ENCODE measurements around the gene SPDL1. TPM values are rescaled to one million over a fixed set of nuclear protein-coding genes. Genes with fewer than 3 reads are reported as not detected.

The SPDL1 gene
- total RNA-seq, 1 experiment from 2014 or later, result 39.2 TPM

- ChIA-PET POLR2A (ENCODE audit: unreplicated experiment) (no interaction called here), CTCF (no interaction called here)
- TF ChIP-seq CTCF (conservative IDR thresholded peaks at IDR 0.05), result no peak
- no peak for TF ChIP-seq EZH2 (IDR thresholded peaks at IDR 0.05; ENCODE audit: low read depth)
- BruUV-seq (replicated peaks), result no TSS peak
- Histone ChIP-seq H3K27me3 (ENCODE audit: insufficient read depth, low read depth) (peaks cover 28% of the 10 kb centered on the region), H3K4me1 (replicated peaks; ENCODE audit: insufficient read depth) (no peaks in the 10 kb centered on the region), H3K4me3 (no peak overlapping the region), H3K9me3 (ENCODE audit: insufficient read depth, low read depth) (no peaks in the 10 kb centered on the region), H3K4me2 (no peak overlapping the region), H3K36me3 (ENCODE audit: low read depth) (no peaks in the 10 kb centered on the region), H3K79me2 (ENCODE audit: low read depth) (no peaks in the 10 kb centered on the region), H4K20me1 (ENCODE audit: insufficient read depth) (no peaks in the 10 kb centered on the region), H3F3A (ENCODE audit: insufficient read depth, low read depth) (no peaks in the 10 kb centered on the region), H3K9me2 (ENCODE audit: insufficient read depth) (no peaks in the 10 kb centered on the region), H2AFZ (no peak overlapping the region), H3K27ac (no peak overlapping the region)
- DNase-seq, result no peak
- intact Hi-C loops (cut with micrococcal nuclease; ENCODE audit: unreplicated experiment), result no loop called here
These were observed 32.4 kb upstream of the SPDL1 start for GRCh38 chr5:169551146-169551545.

GRCh38 chr5:169551696-169552095, 31.9 kb upstream of the SPDL1 start:
- BruUV-seq (replicated peaks), result no TSS peak
- no peaks in the 10 kb centered on the region for H4K20me1 ChIP-seq (ENCODE audit: insufficient read depth)
- H3K9me3 ChIP-seq (ENCODE audit: insufficient read depth, low read depth), result no peaks in the 10 kb centered on the region
- H2AFZ ChIP-seq, result no peak overlapping the region
- ChIA-PET POLR2A (ENCODE audit: unreplicated experiment) (no interaction called here), CTCF (no interaction called here)
- intact Hi-C loops (cut with micrococcal nuclease; ENCODE audit: unreplicated experiment), result no loop called here
- H3K4me2 ChIP-seq, result no peak overlapping the region
- DNase-seq, result no peak
- TF ChIP-seq CTCF (conservative IDR thresholded peaks at IDR 0.05) (no peak), EZH2 (IDR thresholded peaks at IDR 0.05; ENCODE audit: low read depth) (no peak)
- no peaks in the 10 kb centered on the region for H3K79me2 ChIP-seq (ENCODE audit: low read depth)
- no peaks in the 10 kb centered on the region for H3K4me1 ChIP-seq (replicated peaks; ENCODE audit: insufficient read depth)
- H3K27me3 ChIP-seq (ENCODE audit: insufficient read depth, low read depth), result peaks cover 28% of the 10 kb centered on the region
- H3K4me3 ChIP-seq, result no peak overlapping the region
- no peaks in the 10 kb centered on the region for H3F3A ChIP-seq (ENCODE audit: insufficient read depth, low read depth)
- H3K36me3 ChIP-seq (ENCODE audit: low read depth), result no peaks in the 10 kb centered on the region
- H3K27ac ChIP-seq, result no peak overlapping the region
- H3K9me2 ChIP-seq (ENCODE audit: insufficient read depth), result no peaks in the 10 kb centered on the region

- H2AFZ ChIP-seq, result no peak overlapping the region
- H4K20me1 ChIP-seq (ENCODE audit: insufficient read depth), result no peaks in the 10 kb centered on the region
- no peak for DNase-seq
- no TSS peak for BruUV-seq (replicated peaks)
- no peaks in the 10 kb centered on the region for H3K4me1 ChIP-seq (replicated peaks; ENCODE audit: insufficient read depth)
- peaks cover 28% of the 10 kb centered on the region for H3K27me3 ChIP-seq (ENCODE audit: insufficient read depth, low read depth)
- ChIA-PET POLR2A (ENCODE audit: unreplicated experiment) (no interaction called here), CTCF (no interaction called here)
- H3K9me2 ChIP-seq (ENCODE audit: insufficient read depth), result no peaks in the 10 kb centered on the region
- no peak overlapping the region for H3K27ac ChIP-seq
- no peak overlapping the region for H3K4me3 ChIP-seq
- H3K9me3 ChIP-seq (ENCODE audit: insufficient read depth, low read depth), result peaks cover 3% of the 10 kb centered on the region; the same call in 1 of the 2 replicates
- no peak for TF ChIP-seq EZH2 (IDR thresholded peaks at IDR 0.05; ENCODE audit: low read depth)
- no peak for TF ChIP-seq CTCF (conservative IDR thresholded peaks at IDR 0.05)
- H3K4me2 ChIP-seq, result no peak overlapping the region
- intact Hi-C loops (cut with micrococcal nuclease; ENCODE audit: unreplicated experiment), result no loop called here
- no peaks in the 10 kb centered on the region for H3F3A ChIP-seq (ENCODE audit: insufficient read depth, low read depth)
- no peaks in the 10 kb centered on the region for H3K79me2 ChIP-seq (ENCODE audit: low read depth)
- no peaks in the 10 kb centered on the region for H3K36me3 ChIP-seq (ENCODE audit: low read depth)
These were observed 29.3 kb upstream of the SPDL1 start for GRCh38 chr5:169554251-169554650.

Data from PC-9 (cell line).